ENCODE results near the gene LRRC34. TPM values are rescaled to one million over a fixed set of nuclear protein-coding genes. Genes with fewer than 3 reads are reported as not detected.
A peak's percentile ranks its signal among the peaks of the same experiment; 100 is the strongest.

LRRC34 gene
- total and polyA plus RNA-seq, 10 of the 15 experiments (the other 5 are each of a cell fraction or from before 2014, with no cell fraction given) = 0.24 to 3.7 (median 1.7) TPM

- TF ChIP-seq SKIL (IDR thresholded peaks at IDR 0.05; ENCODE audit: low read depth, poor library complexity, severe bottlenecking) = no peak
- 0 out of 2 replicates have a peak, but pooled peaks have one; percentile 41 for TF ChIP-seq MXI1 (IDR thresholded peaks at IDR 0.05; ENCODE audit: low read depth, low read length)
- TF ChIP-seq KDM1A (IDR thresholded peaks at IDR 0.05; ENCODE audit: borderline replicate concordance) = no peak
- TF ChIP-seq ATF2 (IDR thresholded peaks at IDR 0.05; ENCODE audit: low read length) = no peak
- TF ChIP-seq TCF3 (IDR thresholded peaks at IDR 0.05; ENCODE audit: borderline replicate concordance, insufficient read depth, low read depth, low read length) = no peak
- no peak for TF ChIP-seq BCL11A (IDR thresholded peaks at IDR 0.05; ENCODE audit: low read depth, low read length)
- TF ChIP-seq CBX5 (IDR thresholded peaks at IDR 0.05; ENCODE audit: low read depth) = no peak
- no peak for TF ChIP-seq CUX1 (IDR thresholded peaks at IDR 0.05; ENCODE audit: insufficient replicate concordance, low read depth, low read length)
- TF ChIP-seq JUND (IDR thresholded peaks at IDR 0.05; ENCODE audit: low read depth, low read length) = 0 out of 2 replicates have a peak, but pooled peaks have one; percentile 26
- TF ChIP-seq HCFC1 (IDR thresholded peaks at IDR 0.05; ENCODE audit: low read length) = no peak
- TF ChIP-seq, protein P1, sequence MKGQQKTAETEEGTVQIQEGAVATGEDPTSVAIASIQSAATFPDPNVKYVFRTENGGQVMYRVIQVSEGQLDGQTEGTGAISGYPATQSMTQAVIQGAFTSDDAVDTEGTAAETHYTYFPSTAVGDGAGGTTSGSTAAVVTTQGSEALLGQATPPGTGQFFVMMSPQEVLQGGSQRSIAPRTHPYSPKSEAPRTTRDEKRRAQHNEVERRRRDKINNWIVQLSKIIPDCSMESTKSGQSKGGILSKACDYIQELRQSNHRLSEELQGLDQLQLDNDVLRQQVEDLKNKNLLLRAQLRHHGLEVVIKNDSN (IDR thresholded peaks at IDR 0.05; ENCODE audit: borderline replicate concordance, extremely low read length, insufficient read depth, low read depth, low read length) = no peak
- no peak for TF ChIP-seq FOS (IDR thresholded peaks at IDR 0.05; ENCODE audit: borderline replicate concordance, extremely low read depth, insufficient read length)
- no peak for TF ChIP-seq NR2C2 (IDR thresholded peaks at IDR 0.05; ENCODE audit: borderline replicate concordance, control insufficient read depth, insufficient read length, low read depth)
- no peak for TF ChIP-seq TCF7 (IDR thresholded peaks at IDR 0.05; ENCODE audit: borderline replicate concordance)
- peak; percentile 70; the same call in 1 of the 2 replicates for TF ChIP-seq SPI1 (IDR thresholded peaks at IDR 0.05; ENCODE audit: borderline replicate concordance, insufficient read depth, low read depth, low read length)
- TF ChIP-seq SMC3 (IDR thresholded peaks at IDR 0.05; ENCODE audit: borderline replicate concordance, low read length) = no peak
- TF ChIP-seq RFX5 (IDR thresholded peaks at IDR 0.05; ENCODE audit: low read depth, low read length) = no peak
These were observed 48.3 kb downstream of the LRRC34 start (continued) for GRCh38 chr3:169764312-169764881.
